IPS-NIHi7 (cell line): ENCODE data around the gene DGKI.

ENCODE experiments used
- DNase-seq: peaks from one replicate; pipeline ENCODE4 v3.0.0; 2012; ENCODE audit warnings: mixed read lengths; ENCODE audit errors: extremely low spot score

DGKI gene

DNA sequence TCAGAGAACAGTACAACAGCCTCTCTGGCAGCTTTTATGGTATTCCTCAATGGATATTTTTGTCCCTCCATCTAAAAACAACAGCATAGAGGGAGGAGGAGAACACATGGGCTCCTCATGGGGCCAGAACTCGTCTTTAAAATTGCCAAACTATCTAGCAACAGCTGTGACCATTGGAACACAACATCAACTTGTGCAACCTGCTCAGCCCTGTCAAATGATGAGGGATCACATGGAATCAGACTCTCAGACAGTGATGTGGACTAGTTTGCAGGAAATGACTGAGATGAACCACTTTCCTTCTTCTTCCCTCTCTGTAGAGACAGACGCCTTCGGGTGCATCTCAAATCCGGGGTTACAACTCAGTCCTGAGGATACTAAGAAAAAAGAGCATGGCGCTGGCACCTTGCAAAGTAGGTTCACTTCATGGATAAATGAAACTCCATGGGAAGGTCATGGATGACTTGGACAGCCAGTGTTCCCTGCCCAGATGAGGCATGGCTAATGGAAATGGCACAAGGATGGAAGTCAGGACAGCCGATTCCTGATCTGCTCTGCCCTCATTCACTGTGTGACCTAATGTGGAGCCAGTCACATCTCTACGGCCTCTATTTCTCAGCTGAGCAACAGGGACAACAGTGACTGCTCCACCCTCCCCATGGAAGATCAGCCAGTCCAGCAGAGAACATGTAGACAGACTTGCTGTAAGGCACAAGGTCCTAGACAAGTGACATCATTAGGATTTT lies 24.6 kb upstream of the DGKI start:
- DNase-seq: no peak

DNA sequence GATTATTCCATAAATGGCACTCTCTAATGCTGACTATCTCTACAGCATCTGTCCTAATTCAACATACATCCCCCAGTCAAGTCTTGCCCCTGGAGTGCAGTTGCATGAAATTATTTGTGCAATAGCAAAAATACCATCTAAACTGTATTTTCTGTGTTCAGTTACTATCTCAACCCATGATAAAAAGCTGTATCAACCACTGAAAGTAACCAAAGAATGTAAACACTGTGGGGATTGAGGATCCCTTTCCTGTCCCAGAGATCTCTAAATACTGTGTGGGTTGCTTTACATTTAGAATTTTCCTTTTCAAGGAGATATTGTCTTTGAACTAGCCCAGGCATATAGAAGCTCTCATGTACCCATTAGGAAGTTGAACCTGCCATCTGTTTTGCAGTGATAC lies 23.9 kb upstream of the DGKI start:
- DNase-seq: no peak

DNA sequence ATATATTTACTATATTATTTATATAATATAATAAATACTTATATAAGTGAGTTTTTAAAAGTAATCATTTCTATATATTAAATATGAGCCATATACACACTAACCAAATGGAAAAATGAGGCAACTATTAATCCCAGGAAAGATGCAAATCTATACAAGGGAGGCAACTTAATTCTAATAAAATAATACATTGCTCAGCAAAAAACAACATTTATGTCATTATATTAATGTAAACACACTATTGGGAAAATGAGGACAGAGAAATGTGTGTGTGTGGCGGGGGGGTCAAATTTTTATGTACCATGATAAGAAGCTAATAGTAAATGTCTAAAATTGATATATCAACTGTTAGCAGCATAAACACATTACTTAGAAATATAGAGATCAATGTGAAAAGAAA lies 23.3 kb upstream of the DGKI start:
- DNase-seq: no peak

DNA sequence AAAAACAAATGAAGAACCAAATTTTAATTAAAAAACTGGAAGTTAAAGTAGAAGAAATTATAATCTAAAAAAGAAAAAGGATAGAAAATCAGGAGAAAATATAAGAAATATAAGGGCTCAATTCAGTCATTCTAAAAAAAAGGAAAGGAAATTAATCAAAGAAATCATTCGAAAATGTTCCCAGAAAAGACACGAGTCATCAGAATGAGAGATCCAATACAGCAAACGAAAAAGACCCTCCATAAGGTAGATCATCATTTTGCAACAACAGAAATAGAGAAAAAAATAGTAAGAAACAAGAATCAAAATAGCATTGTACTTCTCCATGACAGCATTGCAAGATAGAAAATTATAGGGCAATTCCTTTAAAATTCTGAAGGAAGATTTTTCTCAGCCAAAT lies 22.5 kb upstream of the DGKI start:
- no peak for DNase-seq

DNA sequence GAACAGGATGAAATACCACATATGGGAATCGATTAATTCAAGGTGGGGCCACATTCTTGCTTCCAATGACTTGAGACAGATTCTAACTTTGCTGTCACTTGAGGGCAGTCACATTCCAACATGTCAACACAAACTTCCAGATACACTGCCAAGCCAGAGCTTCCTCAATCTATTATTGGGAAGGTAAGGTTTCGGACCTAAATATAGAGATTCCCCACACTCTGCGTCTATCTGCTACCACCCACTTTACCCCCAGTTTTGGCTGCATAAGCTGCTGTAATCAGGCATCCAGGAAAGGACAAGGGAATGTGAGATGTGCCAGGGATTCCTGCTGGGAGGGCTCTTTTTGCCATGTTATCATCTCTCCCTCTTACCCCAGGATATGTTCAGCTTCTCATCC lies 20.5 kb upstream of the DGKI start:
- no peak for DNase-seq

DNA sequence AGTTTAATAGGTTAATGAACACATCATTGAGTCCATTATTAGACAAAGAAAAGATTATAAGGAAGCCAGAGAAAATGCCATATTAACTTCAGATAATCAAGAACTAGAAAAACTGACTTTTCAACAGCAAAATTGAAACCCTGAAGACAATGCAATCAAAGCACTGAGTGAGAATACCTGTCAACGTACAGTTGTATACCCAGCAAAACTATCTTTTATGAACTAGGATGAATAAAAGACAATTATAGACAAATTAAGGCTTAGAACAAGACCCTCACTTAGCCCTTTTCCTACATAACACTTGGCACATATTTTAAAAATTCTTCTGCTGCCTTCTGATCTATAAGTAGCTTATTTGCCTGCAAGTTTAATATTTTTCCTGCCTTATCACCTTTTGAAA lies 19.0 kb upstream of the DGKI start:
- DNase-seq: no peak

DNA sequence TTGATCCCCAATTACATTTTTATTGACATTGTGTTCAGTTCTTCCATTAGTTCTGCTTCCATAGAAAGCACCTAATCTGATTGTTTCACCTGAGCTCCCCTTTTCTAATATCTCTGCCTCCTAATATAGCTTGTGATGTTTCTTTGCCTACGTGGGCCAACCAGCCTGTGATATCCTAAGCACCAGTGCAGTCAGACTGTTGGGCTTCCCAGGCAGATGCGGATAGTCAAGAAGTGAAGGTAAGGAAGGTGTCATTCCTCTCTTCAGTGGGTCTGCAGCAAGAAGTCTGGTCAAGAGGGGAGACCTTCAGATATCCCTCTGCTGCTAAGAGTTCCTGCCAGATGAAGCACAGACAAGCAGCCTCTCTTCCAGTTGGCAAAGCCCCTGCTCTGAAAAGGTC lies 16.2 kb upstream of the DGKI start:
- no peak for DNase-seq

DNA sequence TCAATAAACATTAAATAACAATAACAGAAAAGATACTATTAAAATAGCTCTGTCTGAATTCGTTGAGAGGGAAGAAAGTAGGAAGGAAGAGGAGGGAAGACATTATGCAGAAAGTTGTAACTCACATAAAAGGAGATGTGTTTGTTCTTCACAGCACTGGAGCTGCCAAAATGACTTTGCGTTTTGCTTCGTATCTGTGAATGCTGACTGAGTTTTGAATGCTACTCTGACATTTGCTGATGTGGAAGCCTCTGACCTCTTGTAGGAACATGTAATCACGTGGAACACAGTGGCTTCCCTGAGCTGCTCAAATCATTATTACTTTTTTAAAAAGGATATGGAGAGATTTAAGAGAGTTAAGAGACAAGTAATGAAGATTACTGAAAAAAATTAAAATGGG lies 15.6 kb upstream of the DGKI start:
- no peak for DNase-seq

DNA sequence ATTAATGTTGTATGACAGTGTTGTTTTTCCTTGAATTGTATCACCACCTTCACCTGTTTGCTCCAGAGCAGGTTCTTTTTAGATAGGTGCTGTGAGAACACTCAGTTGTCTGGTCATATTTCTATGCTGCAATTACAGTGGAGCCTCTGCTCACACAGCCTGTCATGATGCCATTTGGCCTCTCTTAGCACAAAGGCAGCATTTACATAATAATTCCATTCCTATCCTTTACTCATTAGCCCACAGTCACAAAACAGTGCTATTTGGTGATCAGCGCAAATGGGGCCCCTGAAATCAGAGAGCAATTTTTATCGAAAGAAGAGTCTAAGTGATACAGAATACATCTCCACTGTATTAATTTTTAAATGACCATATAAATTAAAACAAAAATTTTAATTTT lies 13.8 kb upstream of the DGKI start:
- DNase-seq: no peak

DNA sequence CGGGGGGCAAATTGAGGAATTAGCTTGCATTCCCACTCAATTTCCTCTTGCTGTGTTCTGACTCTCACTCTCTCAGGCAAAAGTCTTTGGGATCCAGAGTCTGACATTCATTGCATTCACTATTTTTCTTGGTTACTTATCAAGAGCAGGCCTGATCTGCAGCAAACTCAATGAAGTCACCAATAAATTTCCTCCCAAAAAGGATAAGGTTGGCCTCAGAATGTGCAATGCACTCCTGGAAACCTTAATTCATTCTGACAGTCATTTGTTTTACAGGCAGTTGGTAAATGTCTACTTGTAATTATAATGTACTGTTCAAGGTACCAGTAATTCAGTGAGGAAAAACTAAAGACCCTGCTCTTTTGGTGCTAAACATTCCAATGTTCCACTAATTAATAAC lies 6.3 kb upstream of the DGKI start:
- DNase-seq: no peak

DNA sequence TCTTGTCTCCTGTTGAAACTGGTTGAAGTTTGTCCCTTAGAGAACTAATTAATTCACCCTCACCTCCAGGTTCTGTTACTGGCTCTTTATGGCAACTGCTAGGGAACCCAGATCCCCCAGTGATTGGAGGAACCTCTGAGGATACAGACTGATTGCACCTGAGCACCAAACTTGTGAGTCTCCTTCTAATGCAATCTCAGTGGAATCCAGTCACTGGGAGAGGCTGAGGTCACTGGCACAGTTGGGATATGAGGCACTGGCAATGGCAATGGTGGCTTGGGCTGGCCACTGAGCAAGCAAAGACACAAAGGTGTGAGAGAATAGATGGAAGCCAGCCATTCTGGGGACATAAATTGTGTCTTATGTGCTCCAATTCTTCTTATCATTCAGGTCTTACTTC lies 5.3 kb upstream of the DGKI start:
- no peak for DNase-seq

DNA sequence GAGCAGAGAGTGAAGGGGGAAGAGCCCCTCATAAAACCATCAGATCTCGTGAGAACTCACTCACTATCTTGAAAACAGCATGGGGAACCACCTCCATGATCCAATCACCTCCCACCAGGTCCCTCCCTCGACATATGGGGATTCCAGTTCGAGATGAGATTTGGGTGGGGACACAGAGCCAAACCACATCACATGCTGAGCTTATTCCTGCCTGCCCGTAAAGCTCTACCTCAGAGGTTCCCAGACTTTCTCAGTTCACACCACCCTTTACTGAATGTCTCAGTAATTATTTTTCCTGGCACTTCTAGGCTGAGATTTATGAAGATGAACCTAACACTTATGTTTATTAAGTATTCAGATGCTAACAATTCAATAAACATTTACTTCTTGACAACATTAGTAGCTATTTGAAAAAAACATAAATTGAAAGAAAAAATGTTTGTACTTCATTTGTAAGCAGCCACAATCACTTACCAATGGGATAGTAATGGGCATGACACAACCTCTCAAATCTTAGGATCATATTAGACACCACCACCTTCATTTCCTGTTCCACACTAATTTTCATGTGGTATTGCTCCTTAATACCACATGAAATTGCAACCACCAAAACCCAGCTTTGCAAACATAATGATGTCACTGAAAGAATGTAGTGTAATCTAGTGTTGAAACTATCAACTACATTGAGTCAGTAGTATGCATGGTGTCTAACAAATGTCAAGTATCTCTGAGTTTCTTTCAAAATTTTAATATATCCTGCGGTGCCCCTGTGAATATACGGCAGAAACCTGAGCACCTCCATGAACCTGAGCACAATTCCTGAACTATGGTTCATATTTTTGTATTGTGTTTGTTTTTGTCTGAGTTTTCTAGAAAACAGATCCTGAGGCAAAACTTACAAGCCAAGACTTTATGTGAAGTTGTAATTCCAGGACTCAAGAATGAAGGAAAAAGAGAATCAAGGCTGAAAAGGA lies 4.5 kb upstream of the DGKI start:
- no peak for DNase-seq

DNA sequence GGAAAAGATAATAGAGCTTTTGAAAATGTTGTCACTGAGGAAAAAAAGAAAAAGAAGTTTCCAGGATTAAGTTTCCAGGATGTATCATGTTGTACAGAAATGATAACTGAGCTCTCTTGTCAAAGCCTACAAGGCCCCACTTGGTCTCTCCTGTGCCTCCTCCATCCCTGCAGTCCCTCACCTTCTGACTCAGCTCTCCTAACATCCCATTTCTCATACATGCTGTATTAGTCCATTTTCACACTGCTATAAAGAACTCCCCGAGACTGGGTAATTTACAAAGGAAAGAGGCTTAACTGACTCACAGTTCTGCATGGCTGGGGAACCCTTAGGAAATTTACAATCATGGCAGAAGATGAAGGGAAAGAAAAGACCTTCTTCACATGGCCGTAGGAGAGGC lies 3.8 kb upstream of the DGKI start:
- no peak for DNase-seq

DNA sequence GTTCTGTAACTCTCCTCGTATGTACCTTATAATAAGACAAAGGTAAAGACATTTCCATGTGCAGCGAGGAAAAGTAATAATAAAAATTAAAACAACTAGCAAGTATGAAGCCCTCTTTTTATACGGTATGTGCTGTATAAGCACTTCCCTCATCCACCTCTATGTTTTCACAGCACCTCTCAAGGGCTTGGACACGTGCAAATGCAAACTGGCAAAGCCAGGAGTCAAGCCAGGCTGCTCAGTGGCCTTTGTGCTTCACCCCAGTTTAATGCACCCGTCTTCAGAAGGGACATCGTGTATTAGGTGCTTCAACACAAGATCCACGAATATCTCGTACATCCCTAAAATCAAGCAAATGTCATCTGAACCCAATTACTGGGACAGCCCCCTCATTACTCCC lies 1.3 kb upstream of the DGKI start:
- no peak for DNase-seq

DNA sequence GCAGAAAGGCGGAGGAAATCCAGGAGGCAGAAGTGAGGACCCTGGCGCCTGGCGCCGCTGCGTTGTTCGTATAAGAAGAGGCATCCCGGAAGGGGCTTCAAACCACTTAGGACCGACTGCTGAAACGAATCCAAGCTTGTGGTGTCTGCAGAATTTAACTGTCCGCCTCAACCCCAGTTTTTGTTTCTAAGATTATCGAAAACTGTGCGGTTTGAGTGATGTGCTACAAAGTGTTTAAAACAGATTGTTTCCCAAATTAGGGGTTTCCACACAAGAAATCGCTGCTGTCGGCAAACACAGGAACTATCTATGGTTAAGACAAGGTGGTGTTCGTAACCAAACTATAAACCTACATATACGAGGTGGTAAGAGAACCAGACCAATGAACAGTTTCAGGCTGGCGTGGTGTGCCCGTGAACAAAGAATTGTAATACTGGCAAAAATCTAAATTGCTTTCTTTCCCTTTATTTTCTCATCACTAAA lies 835 bp upstream of the DGKI start:
- DNase-seq: peak; percentile 31

DNA sequence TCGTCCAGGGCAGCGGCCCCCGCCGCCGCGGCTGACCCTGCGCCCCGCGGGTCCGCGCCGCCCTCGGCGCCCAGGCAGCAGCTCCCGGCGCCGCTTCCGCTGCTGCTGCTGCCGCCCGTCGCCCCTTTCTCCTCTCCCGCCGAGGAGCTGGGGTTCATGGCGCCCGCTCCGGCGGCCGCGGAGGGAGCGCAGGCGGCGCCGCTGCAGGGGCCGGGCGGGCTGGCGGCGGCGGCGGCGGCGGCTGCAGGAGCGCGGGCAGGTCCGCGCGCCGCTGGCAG lies 286 bp downstream of the DGKI start:
- DNase-seq: no peak

DNA sequence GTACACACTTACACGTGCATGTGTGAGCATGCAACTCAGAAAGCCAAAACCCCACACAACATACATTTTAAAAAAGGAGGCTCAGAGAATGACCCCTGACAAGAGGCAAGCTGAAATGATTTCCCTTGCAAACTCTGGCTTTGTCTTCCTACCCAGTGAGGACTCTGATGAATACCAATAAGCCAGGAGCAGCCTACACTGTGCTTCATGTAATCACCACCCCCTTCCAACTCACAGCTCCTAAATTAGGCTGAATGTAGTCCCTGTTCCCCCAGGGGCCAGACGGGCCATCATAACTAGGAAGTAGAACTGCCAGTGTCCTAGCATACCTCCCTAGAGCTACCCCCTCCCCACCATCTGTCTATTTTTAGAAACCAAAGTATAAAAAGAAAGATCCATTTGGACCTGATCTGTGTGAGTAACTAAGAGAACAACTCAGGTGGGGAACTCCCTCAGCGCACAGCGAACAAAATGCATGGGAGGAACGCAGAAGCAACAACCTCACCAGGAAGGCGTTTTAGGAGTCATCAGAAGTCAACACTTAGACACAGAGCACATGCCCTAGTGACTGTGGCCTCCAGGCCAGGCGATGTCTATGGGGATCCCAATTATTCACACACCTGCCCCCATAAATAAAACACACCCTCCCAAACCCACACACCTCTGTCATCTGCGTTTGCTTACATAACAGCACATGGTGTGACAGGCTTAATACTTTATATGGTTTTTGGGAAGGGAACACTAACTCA lies 1.9 kb downstream of the DGKI start:
- DNase-seq: peak; percentile 24

DNA sequence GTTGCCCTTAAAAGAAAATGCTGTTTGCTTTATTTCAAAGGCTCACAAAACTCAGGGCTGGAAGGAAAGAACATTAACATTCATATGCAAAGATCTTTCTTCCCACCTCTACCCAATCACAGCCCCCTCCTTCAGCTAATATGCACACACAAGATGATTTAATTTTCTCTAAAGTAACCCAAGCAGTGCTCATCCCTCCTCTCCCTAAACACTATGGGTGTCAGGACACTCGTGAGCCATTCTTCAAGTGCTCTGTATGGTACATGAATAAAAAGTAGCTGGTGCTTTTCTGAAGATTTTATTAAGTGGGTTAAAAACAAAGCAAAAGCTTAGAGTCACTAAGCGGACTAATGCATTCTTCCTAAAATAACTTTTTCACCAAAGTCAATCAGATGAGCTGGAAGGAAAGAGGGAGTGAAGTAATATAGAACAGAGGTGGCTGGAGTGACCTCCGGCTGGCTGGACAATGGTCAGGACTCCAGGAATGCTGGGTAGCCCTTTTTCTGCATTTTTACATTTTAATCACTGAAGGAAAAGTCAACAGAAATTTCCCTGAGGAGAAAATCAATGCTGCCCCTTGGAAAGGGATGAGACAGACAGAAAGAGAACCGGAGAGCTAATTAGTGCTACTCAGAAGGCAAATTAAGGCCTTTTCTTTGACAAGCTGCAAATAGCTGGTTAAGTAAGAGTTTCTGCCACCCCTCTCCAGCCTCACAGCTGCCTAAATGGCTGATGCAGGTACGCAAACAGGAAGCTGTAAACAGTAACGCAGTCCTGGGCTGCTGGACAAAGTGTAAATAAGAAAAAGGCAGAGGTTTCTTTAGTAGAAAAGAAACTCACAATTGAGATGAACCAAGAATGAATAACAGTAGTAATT lies 6.6 kb downstream of the DGKI start:
- peak; percentile 40 for DNase-seq

DNA sequence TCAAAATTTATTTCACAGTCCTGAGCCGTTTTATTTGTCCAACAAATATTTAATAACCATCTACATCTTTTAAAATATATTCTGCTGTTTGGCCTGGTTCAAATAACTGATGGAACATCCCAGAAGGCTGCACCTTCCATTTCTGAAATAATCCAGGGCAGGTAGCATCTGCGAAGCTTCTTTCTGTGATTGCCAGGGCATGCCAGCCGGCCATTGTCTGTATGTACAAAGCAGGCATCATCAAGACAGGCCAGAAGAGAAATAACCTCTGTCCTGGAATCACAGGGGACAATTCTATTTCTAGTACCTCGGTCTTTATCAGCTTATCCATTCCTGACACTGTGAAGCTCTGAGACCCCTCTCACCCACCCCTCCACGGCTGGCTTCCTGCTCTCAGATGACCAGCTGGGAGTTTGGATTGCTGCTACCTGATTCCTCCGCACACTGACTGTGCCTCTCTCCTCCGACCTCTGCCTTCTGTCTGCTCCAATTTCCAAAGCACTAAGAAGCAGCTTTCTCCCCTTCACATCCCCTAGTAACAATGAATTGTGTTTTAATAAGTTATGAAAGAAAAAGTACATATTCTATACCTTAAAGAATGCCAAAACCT lies 8.0 kb downstream of the DGKI start:
- DNase-seq: peak; percentile 19

DNA sequence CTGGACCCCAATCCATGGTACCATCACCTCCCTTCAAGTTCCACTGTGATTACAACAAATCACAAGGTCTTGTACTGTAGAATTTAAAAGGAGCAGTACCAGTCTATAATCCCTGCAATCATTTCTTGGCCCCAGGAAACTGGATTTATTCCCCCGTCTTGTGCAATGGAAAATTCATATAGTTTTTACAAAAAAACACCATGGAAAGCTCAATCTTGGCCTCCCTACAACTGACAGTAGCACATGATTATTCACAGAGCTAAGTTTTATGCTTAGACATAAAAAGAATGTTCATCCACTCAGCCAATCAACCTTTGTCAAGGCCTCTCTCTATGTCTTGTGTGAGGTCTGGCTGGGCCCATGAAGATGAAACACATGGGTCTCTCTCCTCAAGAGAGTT lies 10.2 kb downstream of the DGKI start:
- DNase-seq: no peak

DNA sequence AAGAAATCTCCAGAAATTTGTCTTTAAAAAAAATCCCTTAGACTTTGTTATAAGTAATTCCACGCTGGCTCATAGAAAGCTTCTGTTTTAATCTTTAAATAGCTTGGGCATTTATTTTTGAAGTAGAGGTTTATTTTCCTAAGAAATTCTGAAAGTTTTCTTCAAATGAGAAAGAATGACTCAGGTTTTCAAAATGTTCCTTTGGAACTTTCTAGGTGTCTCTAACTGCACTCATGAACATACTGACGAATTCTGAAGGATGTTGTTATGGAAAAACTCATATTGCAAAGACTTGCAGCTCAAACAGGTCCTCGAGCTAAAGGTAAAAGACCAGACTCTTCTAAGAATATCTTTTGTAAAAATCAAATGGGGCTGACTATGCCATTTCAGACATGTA lies 10.7 kb downstream of the DGKI start:
- no peak for DNase-seq
